Measurements from ENCODE around the gene DBF4.

GRCh38 chr7:87948371-87948770 lies 72.1 kb downstream of the DBF4 start:
- TF ChIP-seq, protein P1, sequence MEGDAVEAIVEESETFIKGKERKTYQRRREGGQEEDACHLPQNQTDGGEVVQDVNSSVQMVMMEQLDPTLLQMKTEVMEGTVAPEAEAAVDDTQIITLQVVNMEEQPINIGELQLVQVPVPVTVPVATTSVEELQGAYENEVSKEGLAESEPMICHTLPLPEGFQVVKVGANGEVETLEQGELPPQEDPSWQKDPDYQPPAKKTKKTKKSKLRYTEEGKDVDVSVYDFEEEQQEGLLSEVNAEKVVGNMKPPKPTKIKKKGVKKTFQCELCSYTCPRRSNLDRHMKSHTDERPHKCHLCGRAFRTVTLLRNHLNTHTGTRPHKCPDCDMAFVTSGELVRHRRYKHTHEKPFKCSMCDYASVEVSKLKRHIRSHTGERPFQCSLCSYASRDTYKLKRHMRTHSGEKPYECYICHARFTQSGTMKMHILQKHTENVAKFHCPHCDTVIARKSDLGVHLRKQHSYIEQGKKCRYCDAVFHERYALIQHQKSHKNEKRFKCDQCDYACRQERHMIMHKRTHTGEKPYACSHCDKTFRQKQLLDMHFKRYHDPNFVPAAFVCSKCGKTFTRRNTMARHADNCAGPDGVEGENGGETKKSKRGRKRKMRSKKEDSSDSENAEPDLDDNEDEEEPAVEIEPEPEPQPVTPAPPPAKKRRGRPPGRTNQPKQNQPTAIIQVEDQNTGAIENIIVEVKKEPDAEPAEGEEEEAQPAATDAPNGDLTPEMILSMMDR (IDR thresholded peaks at IDR 0.05), result no peak
- TF ChIP-seq POLR2AphosphoS5 (IDR thresholded peaks at IDR 0.05) (no peak), POLR2A (IDR thresholded peaks at IDR 0.05) (no peak)
